MM.1S (cell line): ENCODE results near the gene KLF18.

Experiments
- EZH2 ChIP-seq: fragments of 300-600 bp; sonication (generic); optimal IDR thresholded peaks from 2 replicates; pipeline ENCODE3; 2017; ENCODE audit warnings: low read depth, mild to moderate bottlenecking, antibody characterized with exemption, low read length, mixed read lengths
- EZH2phosphoT487 ChIP-seq: fragments of 300-600 bp; sonication (generic); IDR thresholded peaks from 2 replicates; pipeline ENCODE4 v1.6.1; 2018; ENCODE audit warnings: antibody characterized with exemption, low read length
- TF ChIP-seq, protein P1 (sequence below): fragments of 300-600 bp; sonication (generic); IDR thresholded peaks from 2 replicates; pipeline ENCODE4 v1.5.1; 2016; ENCODE audit warnings: antibody characterized with exemption, low read length, mixed read lengths

DNA sequence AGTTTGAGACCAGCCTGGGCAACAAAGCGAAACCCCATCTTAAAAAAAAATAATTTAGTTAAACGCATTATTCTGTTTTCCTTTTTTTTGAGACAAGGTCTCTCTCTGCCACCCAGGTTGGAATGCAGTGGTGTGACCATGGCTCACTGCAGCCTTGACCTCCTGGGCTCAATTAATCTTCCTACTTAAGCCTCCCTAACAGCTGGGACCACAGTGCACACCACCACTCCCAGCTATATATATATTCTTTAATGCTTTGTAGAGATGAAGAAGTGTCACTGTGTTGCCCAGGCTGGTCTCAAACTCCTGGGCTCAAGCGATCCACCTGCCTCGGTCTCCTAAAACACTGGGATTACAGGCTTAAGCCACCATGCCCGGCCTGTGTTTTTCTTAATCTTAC lies 30.5 kb downstream of the KLF18 start:
- TF ChIP-seq, protein P1, sequence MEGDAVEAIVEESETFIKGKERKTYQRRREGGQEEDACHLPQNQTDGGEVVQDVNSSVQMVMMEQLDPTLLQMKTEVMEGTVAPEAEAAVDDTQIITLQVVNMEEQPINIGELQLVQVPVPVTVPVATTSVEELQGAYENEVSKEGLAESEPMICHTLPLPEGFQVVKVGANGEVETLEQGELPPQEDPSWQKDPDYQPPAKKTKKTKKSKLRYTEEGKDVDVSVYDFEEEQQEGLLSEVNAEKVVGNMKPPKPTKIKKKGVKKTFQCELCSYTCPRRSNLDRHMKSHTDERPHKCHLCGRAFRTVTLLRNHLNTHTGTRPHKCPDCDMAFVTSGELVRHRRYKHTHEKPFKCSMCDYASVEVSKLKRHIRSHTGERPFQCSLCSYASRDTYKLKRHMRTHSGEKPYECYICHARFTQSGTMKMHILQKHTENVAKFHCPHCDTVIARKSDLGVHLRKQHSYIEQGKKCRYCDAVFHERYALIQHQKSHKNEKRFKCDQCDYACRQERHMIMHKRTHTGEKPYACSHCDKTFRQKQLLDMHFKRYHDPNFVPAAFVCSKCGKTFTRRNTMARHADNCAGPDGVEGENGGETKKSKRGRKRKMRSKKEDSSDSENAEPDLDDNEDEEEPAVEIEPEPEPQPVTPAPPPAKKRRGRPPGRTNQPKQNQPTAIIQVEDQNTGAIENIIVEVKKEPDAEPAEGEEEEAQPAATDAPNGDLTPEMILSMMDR: no peak
- TF ChIP-seq EZH2phosphoT487 (no peak), EZH2 (no peak)
